CD4-positive, alpha-beta T cell (primary cell): ENCODE data around the gene PATE2. TPM values are rescaled to one million over a fixed set of nuclear protein-coding genes. Genes with fewer than 3 reads are reported as not detected.

Experiments
- ATAC-seq: fragments of 200-7000 bp; cut with Tn5 transposase; one replicate; pipeline ENCODE4 v1.10.0; 2022; ENCODE audit warnings: mild to moderate bottlenecking; ENCODE audit not compliant: poor library complexity
- CTCF ChIA-PET: fragments of 350-600 bp; sonication (Branson Sonifier 250); formaldehyde crosslinking; loops from one replicate; lab custom pipeline; 2021; ENCODE audit warnings: antibody characterized with exemption, inconsistent platforms; lab: Charles Lee
- POLR2A ChIA-PET: fragments of 350-600 bp; sonication (Branson Sonifier 250); formaldehyde crosslinking; loops from one replicate; lab custom pipeline; 2021; ENCODE audit warnings: antibody characterized with exemption, inconsistent platforms; lab: Charles Lee
- DNase-seq, 14 experiments: peaks; one replicate each; pipeline ENCODE4 v3.0.0-alpha.2; 2013 to 2020; ENCODE audit warnings: mixed read lengths in 2 of 14
- H3K27ac ChIP-seq, 2 donors: one replicate each; pipeline versions ENCODE4 v1.5.1 to v1.7.0; 2013; ENCODE audit warnings: low read length in 2 of 2, low read depth in 1 of 2, mild to moderate bottlenecking in 1 of 2
- H3K27me3 ChIP-seq, 2 experiments: 1 replicate in 1 of 2; 2 replicates in 1 of 2; pipeline versions ENCODE4 v1.6.1 to v1.7.0; 2013; ENCODE audit warnings: low read length in 2 of 2, control low read depth in 1 of 2, mild to moderate bottlenecking in 1 of 2, moderate library complexity in 1 of 2; ENCODE audit not compliant: insufficient read depth in 2 of 2, control insufficient read depth in 1 of 2
- H3K36me3 ChIP-seq: one replicate; pipeline ENCODE4 v1.6.1; 2013; ENCODE audit warnings: low read length, control low read depth; ENCODE audit not compliant: insufficient read depth
- H3K4me1 ChIP-seq: one replicate; pipeline ENCODE4 v1.6.1; 2013; ENCODE audit warnings: low read length, control low read depth; ENCODE audit not compliant: insufficient read depth
- H3K4me3 ChIP-seq: one replicate; pipeline ENCODE4 v1.5.1; 2013; ENCODE audit warnings: mild to moderate bottlenecking, low read length, moderate library complexity
- H3K9me3 ChIP-seq, 2 experiments: 1 replicate in 1 of 2; 2 replicates in 1 of 2; pipeline versions ENCODE4 v1.6.1 to v1.7.0; 2013; ENCODE audit warnings: low read length in 2 of 2, mild to moderate bottlenecking in 2 of 2, control low read depth in 1 of 2, moderate library complexity in 1 of 2; ENCODE audit not compliant: control insufficient read depth in 1 of 2, insufficient read depth in 1 of 2
- H3K27ac Mint-ChIP-seq: one replicate; pipeline ENCODE4 v1.8.0; 2020; ENCODE audit warnings: mixed read lengths
- H3K27me3 Mint-ChIP-seq: one replicate; pipeline ENCODE4 v1.8.0; 2021; ENCODE audit warnings: mixed read lengths
- H3K36me3 Mint-ChIP-seq: one replicate; pipeline ENCODE4 v1.8.0; 2021; ENCODE audit warnings: low read depth, mixed read lengths
- H3K4me1 Mint-ChIP-seq: one replicate; pipeline ENCODE4 v1.8.0; 2021; ENCODE audit warnings: low read depth, mixed read lengths
- H3K4me3 Mint-ChIP-seq: one replicate; pipeline ENCODE4 v1.8.0; 2020; ENCODE audit warnings: mild to moderate bottlenecking, mixed read lengths
- H3K9me3 Mint-ChIP-seq: one replicate; pipeline ENCODE4 v1.8.0; 2020; ENCODE audit warnings: mixed read lengths
- intact Hi-C, 2 experiments: fragments of 100-400 bp; cut with DNase I in 1 of 2; cut with micrococcal nuclease in 1 of 2; formaldehyde crosslinking; loops; one replicate each; pipeline versions ENCODE4 v1.15.1 to v1.9.0; 2023 to 2025; cut with DNase I, micrococcal nuclease
- total RNA-seq, 174 experiments: library from RNA in 2 of 174; stranded (reverse) in 2 of 174; gene quantifications; one replicate each; pipeline ENCODE4 v1.2.3 and lab custom pipeline; 2021 to 2026
- TF ChIP-seq, protein P1 (sequence below): fragments of 200-600 bp; IDR thresholded peaks from one replicate; pipeline ENCODE4 v1.8.0; 2022; ENCODE audit warnings: antibody characterized with exemption, mild to moderate bottlenecking

The PATE2 gene
- total RNA-seq, 2 experiments from 2014 or later: not detected

DNA sequence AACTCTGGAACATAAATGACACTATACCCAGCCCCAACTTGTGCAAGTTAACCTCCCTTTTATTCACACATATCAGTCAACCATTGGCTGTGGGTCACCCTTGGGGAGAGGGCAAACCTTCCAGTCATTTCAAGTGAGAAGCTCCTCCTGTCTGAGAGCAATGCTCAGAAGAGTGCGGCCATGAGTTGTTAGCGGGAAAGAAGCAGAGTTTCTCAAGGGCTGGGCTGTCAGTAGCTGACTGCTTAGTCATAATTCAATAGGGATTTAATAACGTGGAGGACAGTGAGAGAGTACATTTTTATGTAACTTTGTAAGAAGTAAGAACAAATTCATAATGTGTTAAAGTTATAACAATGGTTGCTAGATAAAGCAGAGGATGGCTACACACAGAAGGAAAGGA is 5.1 kb downstream of the PATE2 start:
- POLR2A ChIA-PET: no interaction called here
- Mint-ChIP-seq H3K4me3 (no peak overlapping the region), H3K4me1 (no peaks in the 10 kb centered on the region), H3K27me3 (peaks cover 29% of the 10 kb centered on the region), H3K9me3 (no peaks in the 10 kb centered on the region), H3K27ac (no peak overlapping the region), H3K36me3 (no peaks in the 10 kb centered on the region)
- DNase-seq (no peak), ATAC-seq (no peak)
- Histone ChIP-seq H3K36me3 (no peaks in the 10 kb centered on the region), H3K4me1 (no peaks in the 10 kb centered on the region), H3K9me3 (peaks cover 0 to 4% of the 10 kb centered on the region in 2 experiments), H3K27ac (no peak overlapping the region), H3K4me3 (no peak overlapping the region), H3K27me3 (no peaks in the 10 kb centered on the region)
- CTCF ChIA-PET: no interaction called here
- intact Hi-C loops: no loop called here
- TF ChIP-seq, protein P1, sequence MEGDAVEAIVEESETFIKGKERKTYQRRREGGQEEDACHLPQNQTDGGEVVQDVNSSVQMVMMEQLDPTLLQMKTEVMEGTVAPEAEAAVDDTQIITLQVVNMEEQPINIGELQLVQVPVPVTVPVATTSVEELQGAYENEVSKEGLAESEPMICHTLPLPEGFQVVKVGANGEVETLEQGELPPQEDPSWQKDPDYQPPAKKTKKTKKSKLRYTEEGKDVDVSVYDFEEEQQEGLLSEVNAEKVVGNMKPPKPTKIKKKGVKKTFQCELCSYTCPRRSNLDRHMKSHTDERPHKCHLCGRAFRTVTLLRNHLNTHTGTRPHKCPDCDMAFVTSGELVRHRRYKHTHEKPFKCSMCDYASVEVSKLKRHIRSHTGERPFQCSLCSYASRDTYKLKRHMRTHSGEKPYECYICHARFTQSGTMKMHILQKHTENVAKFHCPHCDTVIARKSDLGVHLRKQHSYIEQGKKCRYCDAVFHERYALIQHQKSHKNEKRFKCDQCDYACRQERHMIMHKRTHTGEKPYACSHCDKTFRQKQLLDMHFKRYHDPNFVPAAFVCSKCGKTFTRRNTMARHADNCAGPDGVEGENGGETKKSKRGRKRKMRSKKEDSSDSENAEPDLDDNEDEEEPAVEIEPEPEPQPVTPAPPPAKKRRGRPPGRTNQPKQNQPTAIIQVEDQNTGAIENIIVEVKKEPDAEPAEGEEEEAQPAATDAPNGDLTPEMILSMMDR: no peak

DNA sequence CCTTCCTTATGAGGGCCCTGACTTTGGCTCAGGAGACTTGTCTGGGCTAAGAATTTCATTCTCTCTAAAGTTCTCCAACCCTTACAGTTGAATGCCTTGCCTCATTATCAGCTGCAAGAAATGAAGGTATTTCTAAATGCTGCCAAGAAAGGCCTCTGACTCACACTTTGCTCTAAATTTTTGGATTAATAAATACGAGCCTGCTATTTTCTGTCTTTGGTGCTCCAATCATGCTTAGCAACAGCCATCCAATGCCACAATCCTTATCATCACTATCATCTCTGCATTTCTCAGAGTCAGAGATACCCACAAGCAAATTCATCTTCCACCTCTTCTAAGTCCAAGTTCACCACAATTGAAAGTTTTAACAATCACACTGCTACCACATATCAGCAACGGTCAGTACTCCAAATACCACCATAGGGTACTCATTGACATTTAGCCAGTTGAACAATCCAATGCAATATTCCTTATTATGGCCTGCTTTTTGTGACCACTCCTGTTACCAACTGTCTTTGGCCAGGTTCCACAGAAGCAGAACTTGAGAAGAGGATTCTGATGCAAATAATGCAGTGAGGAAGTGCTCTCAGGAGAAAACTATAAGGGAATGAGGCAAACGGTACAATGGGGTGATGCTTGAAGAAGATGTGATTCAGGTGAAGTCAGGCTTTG is 5.7 kb downstream of the PATE2 start:
- H3K4me3 ChIP-seq: no peak overlapping the region
- Mint-ChIP-seq H3K27me3 (peaks cover 29% of the 10 kb centered on the region), H3K27ac (no peak overlapping the region), H3K4me3 (no peak overlapping the region), H3K36me3 (no peaks in the 10 kb centered on the region), H3K4me1 (no peaks in the 10 kb centered on the region), H3K9me3 (no peaks in the 10 kb centered on the region)
- POLR2A ChIA-PET: no interaction called here
- peaks cover 0 to 4% of the 10 kb centered on the region in 2 experiments for H3K9me3 ChIP-seq
- DNase-seq (no peak), ATAC-seq (no peak)
- intact Hi-C loops: no loop called here
- no peaks in the 10 kb centered on the region for H3K4me1 ChIP-seq
- TF ChIP-seq, protein P1: no peak
- H3K27ac ChIP-seq: no peak overlapping the region
- CTCF ChIA-PET: no interaction called here
- H3K36me3 ChIP-seq: no peaks in the 10 kb centered on the region
- peaks cover 0 to 2% of the 10 kb centered on the region in 2 experiments for H3K27me3 ChIP-seq

DNA sequence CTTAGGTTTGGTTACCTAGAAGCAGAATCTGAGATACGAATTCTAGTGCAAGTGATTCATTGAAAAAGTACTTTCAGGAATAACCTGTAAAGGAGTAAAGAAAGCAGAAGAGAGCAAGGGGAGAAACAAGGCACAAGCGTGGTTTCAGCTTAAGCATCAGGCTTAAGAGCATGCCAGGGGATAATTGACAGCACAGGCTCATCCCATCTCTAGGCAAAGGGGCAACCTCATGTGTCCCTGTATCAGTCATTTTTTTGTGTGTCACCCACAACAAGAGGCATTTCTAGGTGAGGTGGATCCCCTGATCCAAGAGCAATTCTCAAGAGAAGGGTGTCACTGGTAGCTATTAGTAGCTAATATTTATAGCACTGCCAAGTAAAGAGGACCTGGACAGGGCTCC is 8.0 kb downstream of the PATE2 start:
- ChIA-PET CTCF (no interaction called here), POLR2A (no interaction called here)
- peaks cover 2 to 10% of the 10 kb centered on the region in 2 experiments for H3K27me3 ChIP-seq
- intact Hi-C loops: no loop called here
- Mint-ChIP-seq H3K4me1 (no peaks in the 10 kb centered on the region), H3K9me3 (no peaks in the 10 kb centered on the region), H3K4me3 (no peak overlapping the region), H3K27ac (no peak overlapping the region), H3K27me3 (peaks cover 26% of the 10 kb centered on the region), H3K36me3 (no peaks in the 10 kb centered on the region)
- no peak overlapping the region for H3K27ac ChIP-seq
- H3K36me3 ChIP-seq: no peaks in the 10 kb centered on the region
- TF ChIP-seq, protein P1: no peak
- no peak for DNase-seq
- no peak overlapping the region for H3K4me3 ChIP-seq
- H3K9me3 ChIP-seq: peaks cover 0 to 4% of the 10 kb centered on the region in 2 experiments
- ATAC-seq: no peak
- H3K4me1 ChIP-seq: no peaks in the 10 kb centered on the region
